ENCODE measurements around the gene UGT3A1.

GRCh38 chr5:36035696-36036095 lies 44.5 kb upstream of the UGT3A1 start:
- TF ChIP-seq EP300 (IDR thresholded peaks at IDR 0.05; ENCODE audit: borderline replicate concordance in 1 of 2, low read depth in 1 of 2, low read length in 1 of 2) (no peak), MXI1 (IDR thresholded peaks at IDR 0.05; ENCODE audit: low read depth, low read length) (no peak), REST (IDR thresholded peaks at IDR 0.05; ENCODE audit: low read depth, low read length) (no peak), NRF1 (IDR thresholded peaks at IDR 0.05; ENCODE audit: low read depth, low read length) (no peak), EZH2phosphoT487 (IDR thresholded peaks at IDR 0.05; ENCODE audit: borderline replicate concordance, low read depth) (no peak), ZBTB33 (IDR thresholded peaks at IDR 0.05; ENCODE audit: borderline replicate concordance, low read depth) (no peak), POLR2AphosphoS5 (IDR thresholded peaks at IDR 0.05; ENCODE audit: low read depth, low read length) (no peak), CTCF (IDR thresholded peaks at IDR 0.05) (no peak), USF2 (IDR thresholded peaks at IDR 0.05; ENCODE audit: borderline replicate concordance, low read depth, low read length) (no peak)
